Effector memory CD8-positive, alpha-beta T cell (primary cell): ENCODE measurements around the gene AVPR1B.

Experiments
- ATAC-seq: fragments of 150-1000 bp; cut with Tn5 transposase; replicated peaks from 2 replicates; pipeline ENCODE4 v1.10.0; 2021; ENCODE audit warnings: mild to moderate bottlenecking, moderate library complexity
- DNase-seq, 3 experiments: peaks; one replicate each; pipeline ENCODE4 v3.0.0; 2021
- H3K27ac Mint-ChIP-seq, 2 donors: one replicate each; pipeline ENCODE4 v1.8.0; 2022; ENCODE audit warnings: mild to moderate bottlenecking in 2 of 2, mixed read lengths in 2 of 2, moderate library complexity in 2 of 2
- H3K27me3 Mint-ChIP-seq, 2 donors: one replicate each; pipeline ENCODE4 v1.8.0; 2022; ENCODE audit warnings: mixed read lengths in 2 of 2
- H3K36me3 Mint-ChIP-seq: one replicate; pipeline ENCODE4 v1.8.0; 2022; ENCODE audit warnings: mild to moderate bottlenecking, moderate library complexity, mixed read lengths; ENCODE audit not compliant: insufficient read depth
- H3K4me1 Mint-ChIP-seq, 2 donors: one replicate each; pipeline ENCODE4 v1.8.0; 2022; ENCODE audit warnings: low read depth in 2 of 2, mixed read lengths in 2 of 2
- H3K4me3 Mint-ChIP-seq, 2 donors: one replicate each; pipeline ENCODE4 v1.8.0; 2022; ENCODE audit warnings: mild to moderate bottlenecking in 2 of 2, mixed read lengths in 2 of 2, moderate library complexity in 2 of 2
- H3K9me3 Mint-ChIP-seq, 2 donors: one replicate each; pipeline ENCODE4 v1.8.0; 2022; ENCODE audit warnings: mixed read lengths in 2 of 2

Gene AVPR1B

DNA sequence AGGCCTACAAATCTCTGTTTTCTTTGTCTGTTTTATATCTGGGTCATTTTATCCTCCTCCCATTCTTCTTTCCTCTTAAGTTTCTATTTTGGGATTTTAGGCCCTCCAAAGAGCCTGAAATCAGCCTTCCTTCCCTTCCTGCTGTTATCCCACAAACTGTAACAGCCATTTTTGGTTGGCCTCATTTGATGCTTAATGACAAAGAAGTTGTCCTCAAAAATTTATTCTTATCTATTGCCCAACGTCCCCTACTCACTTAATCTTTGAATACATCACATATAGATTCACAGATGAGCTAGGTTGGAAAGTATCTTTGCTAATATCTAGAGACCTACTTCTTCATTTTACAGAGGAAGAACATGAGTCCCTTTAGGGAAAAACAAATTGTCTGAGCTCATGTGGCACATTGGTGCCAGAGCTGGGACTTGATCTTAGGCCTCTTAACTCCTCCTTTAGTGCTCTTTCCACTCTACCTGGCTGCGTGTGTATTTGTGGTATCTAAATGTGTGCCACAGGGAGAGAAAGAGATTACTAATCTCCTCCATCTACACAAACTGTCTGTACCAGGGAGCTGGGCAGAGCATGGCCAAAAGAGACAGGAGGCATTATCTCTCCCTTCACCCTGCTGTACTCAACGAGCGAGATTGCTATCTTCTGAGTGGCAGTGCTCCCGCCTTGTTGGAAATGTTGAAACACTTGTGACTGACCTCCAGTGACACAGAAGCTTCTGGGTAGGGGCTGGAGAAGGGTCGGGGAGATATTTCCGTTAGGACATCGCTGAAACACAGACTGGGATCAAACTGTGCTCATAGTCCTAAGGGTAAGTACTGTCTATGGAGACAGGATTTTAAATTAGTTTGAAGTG lies 34.1 kb downstream of the AVPR1B start:
- no peak overlapping the region for H3K4me3 Mint-ChIP-seq
- H3K4me1 Mint-ChIP-seq, result peaks cover 8 to 18% of the 10 kb centered on the region in 2 donors
- no peaks in the 10 kb centered on the region for H3K9me3 Mint-ChIP-seq
- H3K36me3 Mint-ChIP-seq, result no peaks in the 10 kb centered on the region
- DNase-seq (no peak), ATAC-seq (no peak)
- H3K27ac Mint-ChIP-seq, result no peak overlapping the region
- peaks cover 0 to 9% of the 10 kb centered on the region in 2 donors for H3K27me3 Mint-ChIP-seq

DNA sequence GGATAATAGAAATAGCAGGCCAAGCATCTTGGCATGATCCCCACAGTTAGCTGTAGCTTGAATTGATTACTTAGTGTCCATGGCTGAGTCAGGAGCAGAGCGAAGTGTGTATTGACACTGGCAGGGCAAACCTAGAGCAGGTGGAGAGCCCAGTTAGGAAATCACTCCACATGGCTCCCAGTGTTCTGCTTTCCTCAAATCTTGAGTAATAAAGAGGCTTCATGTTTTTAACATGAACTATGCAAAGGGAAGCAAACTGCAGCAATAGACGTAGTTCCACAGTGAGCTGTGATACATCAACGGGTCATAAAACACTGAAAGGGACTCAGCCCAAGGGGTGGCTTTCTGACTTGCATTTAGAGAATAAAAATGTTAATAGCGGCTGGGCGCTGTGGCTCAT lies 35.3 kb downstream of the AVPR1B start:
- no peak overlapping the region for H3K4me3 Mint-ChIP-seq
- no peaks in the 10 kb centered on the region for H3K9me3 Mint-ChIP-seq
- ATAC-seq (no peak), DNase-seq (no peak)
- no peak overlapping the region for H3K27ac Mint-ChIP-seq
- H3K36me3 Mint-ChIP-seq, result no peaks in the 10 kb centered on the region
- H3K27me3 Mint-ChIP-seq, result peaks cover 6 to 18% of the 10 kb centered on the region in 2 donors
- H3K4me1 Mint-ChIP-seq, result peaks cover 8 to 18% of the 10 kb centered on the region in 2 donors

DNA sequence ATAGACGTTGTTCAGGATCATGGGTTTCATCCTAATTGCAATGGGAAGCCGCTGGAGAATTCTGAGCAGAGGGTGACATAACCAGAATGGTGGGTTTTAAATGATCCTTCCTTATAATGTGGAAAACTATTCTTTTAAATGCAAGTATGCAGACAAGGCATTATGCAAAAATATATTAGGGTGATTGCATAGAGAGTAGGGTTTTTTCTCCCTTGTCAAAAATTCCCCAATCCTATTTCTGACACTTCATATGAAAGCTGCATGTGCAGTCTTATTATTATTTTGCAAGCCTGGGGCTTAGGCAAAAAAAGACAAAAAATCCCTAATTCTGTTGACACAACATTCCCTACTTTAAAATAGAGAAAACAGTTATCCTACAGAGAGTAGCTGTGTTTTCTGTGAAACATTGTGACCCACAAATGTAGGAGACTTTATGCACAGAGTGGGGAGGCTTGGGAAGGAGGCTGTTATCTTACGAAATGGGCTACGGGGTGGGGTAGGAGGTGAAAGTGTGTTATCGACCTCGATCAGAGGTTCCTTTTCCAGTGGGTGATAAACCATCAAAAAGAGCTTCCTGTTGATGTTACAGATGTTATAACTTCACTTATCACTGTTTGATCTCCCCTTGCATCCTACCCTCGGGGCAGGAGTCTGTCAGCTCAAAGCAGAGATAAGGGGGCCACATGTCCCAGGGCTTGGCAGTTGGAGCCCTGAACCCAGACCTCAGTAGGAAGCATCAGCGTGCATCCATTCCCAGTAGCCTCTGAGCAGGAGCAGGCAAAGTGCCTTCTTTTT lies 37.0 kb downstream of the AVPR1B start:
- DNase-seq (no peak), ATAC-seq (peak; percentile 72)
- H3K4me3 Mint-ChIP-seq, result peak overlapping the region in 1 of 2 donors; percentile 36
- H3K27ac Mint-ChIP-seq, result peak overlapping the region in 1 of 2 donors; percentile 32
- peaks cover 8 to 18% of the 10 kb centered on the region in 2 donors for H3K4me1 Mint-ChIP-seq
- no peaks in the 10 kb centered on the region for H3K9me3 Mint-ChIP-seq
- H3K36me3 Mint-ChIP-seq, result no peaks in the 10 kb centered on the region
- peaks cover 14 to 29% of the 10 kb centered on the region in 2 donors for H3K27me3 Mint-ChIP-seq

DNA sequence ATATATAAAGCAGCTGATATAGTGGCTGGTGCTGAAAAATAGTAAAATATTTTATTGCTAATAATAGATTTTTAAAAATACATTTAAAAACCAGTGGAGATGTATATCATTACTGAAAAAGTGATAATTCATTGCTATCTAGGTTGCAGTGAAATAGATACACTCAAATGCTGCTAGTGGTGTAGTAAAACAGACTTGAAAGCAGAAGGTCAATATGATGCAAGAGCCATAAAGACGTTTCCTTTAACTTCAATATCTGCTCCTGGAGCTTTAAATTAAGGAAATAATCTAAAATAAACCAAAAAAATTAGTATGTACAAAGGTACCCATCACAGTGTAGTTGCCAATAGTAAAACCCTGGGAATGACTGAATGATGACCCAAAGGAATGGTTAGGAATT lies 38.1 kb downstream of the AVPR1B start:
- Mint-ChIP-seq H3K27me3 (peaks cover 14 to 36% of the 10 kb centered on the region in 2 donors), H3K9me3 (no peaks in the 10 kb centered on the region), H3K27ac (no peak overlapping the region), H3K4me3 (no peak overlapping the region), H3K4me1 (peaks cover 8 to 18% of the 10 kb centered on the region in 2 donors), H3K36me3 (no peaks in the 10 kb centered on the region)
- DNase-seq (no peak), ATAC-seq (no peak)

DNA sequence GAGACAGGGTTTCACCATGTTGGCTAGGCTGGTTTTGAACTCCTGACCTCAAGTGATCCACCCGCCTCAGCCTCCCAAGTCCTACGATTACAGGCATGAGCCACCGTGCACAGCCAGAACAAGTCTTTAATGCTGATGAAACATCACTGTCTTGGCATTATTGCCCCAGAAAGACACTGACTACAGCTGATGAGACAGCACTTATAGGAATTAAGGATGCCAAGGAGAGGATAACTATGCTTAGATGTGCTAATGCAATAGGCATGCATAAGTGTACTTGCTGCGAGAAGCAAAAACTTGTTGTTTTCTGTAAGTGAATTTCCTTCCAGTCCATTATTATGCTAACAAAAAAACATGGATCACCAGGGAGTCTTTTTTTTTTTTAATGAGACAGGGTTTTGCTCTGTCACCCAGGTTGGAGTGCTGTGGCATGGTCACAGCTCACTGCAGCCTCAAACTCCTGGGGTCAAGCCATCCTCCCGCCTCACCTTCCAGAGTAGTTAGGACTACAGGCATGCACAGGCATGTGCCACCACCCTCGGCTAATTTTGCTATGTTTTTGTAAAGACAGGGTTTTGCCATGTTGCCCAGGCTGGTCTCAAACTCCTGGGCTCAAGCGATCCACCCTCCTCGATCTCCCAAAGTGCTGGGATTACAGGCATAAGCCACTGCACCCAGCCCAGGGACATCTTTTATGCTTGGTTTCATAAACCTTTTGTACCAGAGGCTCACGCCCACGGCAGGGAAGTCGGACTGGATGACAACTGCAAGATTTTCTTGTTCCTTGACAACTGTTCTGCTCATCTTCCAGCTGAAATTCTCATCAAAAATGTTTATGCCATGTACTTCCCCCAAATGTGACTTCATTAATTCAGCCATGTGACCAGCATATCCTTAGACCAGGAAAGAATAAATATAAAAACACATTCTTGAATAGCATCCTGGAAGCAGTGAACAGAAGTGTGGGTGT lies 41.1 kb downstream of the AVPR1B start:
- Mint-ChIP-seq H3K36me3 (no peaks in the 10 kb centered on the region), H3K27me3 (peaks cover 22 to 36% of the 10 kb centered on the region in 2 donors), H3K9me3 (no peaks in the 10 kb centered on the region), H3K27ac (no peak overlapping the region), H3K4me1 (peaks cover 8 to 17% of the 10 kb centered on the region in 2 donors), H3K4me3 (no peak overlapping the region)
- no peak for DNase-seq
- no peak for ATAC-seq

DNA sequence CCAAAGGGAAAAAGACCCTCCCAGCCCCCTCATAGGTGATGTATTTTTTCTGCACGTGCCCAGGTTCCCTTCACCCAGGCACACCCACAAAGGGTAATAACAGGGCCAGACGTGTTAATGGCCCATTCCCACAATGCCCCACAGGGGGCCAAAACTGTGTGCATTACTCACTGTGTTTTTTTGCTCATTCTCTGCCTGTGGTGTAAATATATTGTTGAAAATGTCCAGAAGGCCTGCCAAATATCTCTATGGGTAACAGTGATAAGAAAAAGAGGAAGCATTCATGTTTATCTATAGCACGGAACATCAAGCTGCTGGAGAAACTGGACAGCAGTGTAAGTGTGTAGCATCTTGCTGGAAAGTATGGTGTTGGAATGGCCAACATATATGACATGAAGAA lies 42.3 kb downstream of the AVPR1B start:
- ATAC-seq (no peak), DNase-seq (no peak)
- peaks cover 0 to 4% of the 10 kb centered on the region in 2 donors for H3K4me1 Mint-ChIP-seq
- H3K27me3 Mint-ChIP-seq, result peaks cover 22 to 33% of the 10 kb centered on the region in 2 donors
- no peak overlapping the region for H3K4me3 Mint-ChIP-seq
- H3K9me3 Mint-ChIP-seq, result no peaks in the 10 kb centered on the region
- H3K27ac Mint-ChIP-seq, result no peak overlapping the region
- H3K36me3 Mint-ChIP-seq, result no peaks in the 10 kb centered on the region

DNA sequence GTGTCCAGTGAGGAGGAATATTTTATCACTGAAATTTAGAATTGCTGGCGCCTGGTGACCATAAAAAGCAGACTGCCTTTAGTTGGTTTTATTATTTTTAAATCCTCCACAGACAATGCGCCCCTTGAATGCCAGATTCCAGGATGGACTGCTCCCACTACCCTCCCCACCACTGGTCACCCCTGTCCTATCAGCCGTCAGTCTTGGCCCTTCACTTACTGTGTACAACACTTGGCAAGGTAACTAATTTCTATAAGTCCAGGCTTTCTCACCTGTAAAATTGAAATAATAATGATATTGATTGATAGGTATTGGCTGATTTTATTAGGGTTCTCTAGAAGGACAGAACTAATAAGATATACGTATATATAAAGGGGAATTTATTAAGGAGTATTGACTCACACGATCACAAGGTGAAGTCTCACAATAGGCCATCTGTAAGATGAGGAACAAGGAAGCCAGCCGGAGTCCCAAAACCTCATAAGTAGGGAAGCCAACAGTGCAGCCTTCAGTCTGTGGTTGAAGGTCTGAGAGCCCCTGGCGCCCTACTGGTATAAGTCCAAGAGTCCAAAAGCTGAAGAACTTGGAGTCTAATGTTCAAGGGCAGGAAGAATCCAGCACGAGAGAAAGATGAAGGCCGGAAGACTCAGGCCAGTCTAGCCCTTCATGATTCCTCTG lies 46.4 kb downstream of the AVPR1B start:
- Mint-ChIP-seq H3K9me3 (no peaks in the 10 kb centered on the region), H3K4me3 (no peak overlapping the region), H3K27ac (no peak overlapping the region), H3K27me3 (peaks cover 13 to 16% of the 10 kb centered on the region in 2 donors), H3K4me1 (peaks cover 0 to 3% of the 10 kb centered on the region in 2 donors), H3K36me3 (no peaks in the 10 kb centered on the region)
- DNase-seq (no peak), ATAC-seq (no peak)

DNA sequence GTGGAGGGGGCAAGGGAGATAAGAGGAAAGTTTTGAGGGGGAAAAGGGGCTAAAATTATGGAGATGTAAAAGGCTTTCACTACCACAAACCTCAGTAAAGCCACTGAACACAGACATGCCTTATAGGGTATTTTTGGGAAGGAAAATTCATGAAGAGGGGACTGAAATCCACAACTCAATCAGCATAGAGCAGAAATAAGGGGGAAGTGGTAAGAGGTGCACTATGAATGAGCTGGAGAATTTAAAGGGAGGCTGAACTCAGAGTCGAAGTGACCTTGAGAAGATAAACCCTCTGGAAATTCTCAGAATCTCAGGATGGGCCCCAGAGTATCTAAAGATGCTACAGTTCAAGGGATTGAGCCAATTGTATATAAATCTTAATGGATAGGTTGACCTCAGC lies 48.9 kb downstream of the AVPR1B start:
- DNase-seq (no peak), ATAC-seq (no peak)
- H3K4me3 Mint-ChIP-seq, result no peak overlapping the region
- H3K36me3 Mint-ChIP-seq, result no peaks in the 10 kb centered on the region
- peaks cover 0 to 3% of the 10 kb centered on the region in 2 donors for H3K4me1 Mint-ChIP-seq
- H3K9me3 Mint-ChIP-seq, result no peaks in the 10 kb centered on the region
- H3K27ac Mint-ChIP-seq, result no peak overlapping the region
- H3K27me3 Mint-ChIP-seq, result peaks cover 4 to 7% of the 10 kb centered on the region in 2 donors

DNA sequence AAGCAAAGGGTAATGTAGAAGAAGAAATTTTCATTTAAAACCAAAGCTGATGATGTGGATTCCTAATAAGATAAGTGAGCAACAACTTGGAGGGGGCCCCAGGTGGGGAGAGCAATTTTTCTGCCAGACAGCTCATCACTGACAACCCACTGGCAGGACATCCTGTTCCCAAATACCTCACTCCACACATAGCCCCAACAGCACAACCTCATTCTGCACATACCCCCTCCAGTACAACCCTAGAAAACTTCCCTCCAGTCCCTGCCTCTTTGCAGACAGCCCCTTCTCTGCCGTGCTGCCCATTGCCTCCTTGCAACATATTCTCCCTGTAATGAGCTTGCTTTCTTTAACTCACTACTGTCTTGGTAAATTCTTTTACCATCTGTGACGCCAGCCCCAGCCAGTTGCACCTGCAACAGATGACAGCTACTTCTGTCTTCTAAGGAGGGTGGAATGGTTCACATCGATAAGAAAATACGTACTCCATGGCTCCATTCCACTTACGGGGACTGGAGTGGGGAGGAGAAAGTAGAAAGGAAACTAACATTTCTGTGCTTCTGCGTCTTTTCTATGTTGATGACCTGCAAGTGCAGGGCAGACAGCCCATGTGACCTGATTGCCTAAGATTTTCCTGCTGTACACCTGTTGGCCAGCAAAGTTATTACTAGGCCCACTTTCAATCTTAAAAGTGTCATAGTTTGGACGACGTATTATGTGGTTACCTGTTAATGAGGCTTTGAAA lies 49.5 kb downstream of the AVPR1B start:
- Mint-ChIP-seq H3K27me3 (peaks cover 9 to 14% of the 10 kb centered on the region in 2 donors), H3K36me3 (no peaks in the 10 kb centered on the region), H3K4me3 (no peak overlapping the region), H3K4me1 (peaks cover 0 to 3% of the 10 kb centered on the region in 2 donors), H3K9me3 (no peaks in the 10 kb centered on the region), H3K27ac (no peak overlapping the region)
- no peak for DNase-seq
- no peak for ATAC-seq

DNA sequence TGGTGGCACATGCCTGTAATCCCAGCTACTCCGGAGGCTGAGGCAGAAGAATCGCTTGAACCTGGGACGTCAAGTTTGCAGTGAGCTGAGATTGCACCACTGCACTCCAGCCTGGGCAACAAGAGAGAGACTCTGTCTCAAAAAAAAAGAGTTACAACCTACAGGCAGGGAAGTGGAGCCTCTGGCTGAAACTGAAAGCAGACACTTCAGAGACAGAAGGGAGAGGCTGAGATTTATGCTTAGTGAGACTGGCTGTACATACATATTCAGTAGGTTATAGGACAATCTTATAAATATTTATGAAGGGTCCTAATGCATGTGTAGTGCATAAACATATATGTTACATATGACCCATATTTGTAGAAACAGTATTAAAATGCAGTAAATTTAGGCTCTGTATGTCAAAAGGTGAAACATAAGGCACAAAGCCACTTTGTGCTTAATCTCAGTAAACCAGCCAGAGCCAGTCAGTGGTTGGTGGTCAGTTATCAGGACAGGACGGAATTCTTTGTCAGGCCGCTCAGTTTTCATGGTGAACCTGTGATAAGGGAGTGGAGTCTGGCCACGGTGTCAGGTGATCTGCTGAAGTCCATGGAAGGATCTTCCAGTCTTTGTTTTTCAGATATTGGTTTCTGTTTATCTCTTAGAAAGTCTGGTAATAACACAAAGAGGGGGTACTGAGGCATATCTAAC lies 50.6 kb downstream of the AVPR1B start:
- Mint-ChIP-seq H3K27ac (no peak overlapping the region), H3K9me3 (no peaks in the 10 kb centered on the region), H3K27me3 (peaks cover 9 to 18% of the 10 kb centered on the region in 2 donors), H3K4me3 (no peak overlapping the region), H3K36me3 (peaks cover 4% of the 10 kb centered on the region), H3K4me1 (peaks cover 0 to 3% of the 10 kb centered on the region in 2 donors)
- DNase-seq (no peak), ATAC-seq (peak; percentile 46)

DNA sequence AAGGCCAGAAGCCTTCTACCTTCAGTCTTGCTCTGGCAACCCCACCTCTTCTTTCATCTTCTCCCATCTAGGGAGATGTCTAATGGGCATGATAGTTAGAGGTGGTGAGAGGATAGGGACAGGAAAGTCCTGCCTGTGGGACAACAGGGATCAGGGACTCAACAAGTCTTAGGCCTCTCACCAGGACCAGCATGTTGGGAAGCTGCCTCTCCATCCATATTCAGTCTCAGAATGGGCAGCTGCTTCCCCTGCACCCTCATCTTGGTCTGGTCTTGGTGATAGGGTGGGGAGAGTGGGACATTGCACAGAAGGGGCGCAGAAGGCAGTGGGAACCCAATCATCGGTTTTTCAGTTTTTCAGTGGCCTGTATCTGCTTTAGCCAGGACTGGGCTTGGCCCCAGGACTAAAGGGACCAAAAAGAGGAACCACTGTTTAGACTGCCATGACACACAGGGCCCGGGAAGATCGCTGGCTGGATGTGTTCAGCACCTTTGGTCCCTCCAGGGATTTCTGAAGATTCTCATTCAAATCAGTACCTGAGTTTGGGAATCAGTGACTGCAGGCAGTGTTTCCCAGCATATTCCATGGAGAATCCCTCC lies 51.5 kb downstream of the AVPR1B start:
- H3K36me3 Mint-ChIP-seq, result peaks cover 4% of the 10 kb centered on the region
- no peak for DNase-seq
- no peak overlapping the region for H3K4me3 Mint-ChIP-seq

More for the DNA sequence above, 51.5 kb downstream of the AVPR1B start:
- Mint-ChIP-seq H3K4me1 (peaks cover 0 to 3% of the 10 kb centered on the region in 2 donors), H3K9me3 (no peaks in the 10 kb centered on the region), H3K27ac (no peak overlapping the region), H3K27me3 (peaks cover 13 to 18% of the 10 kb centered on the region in 2 donors)
- ATAC-seq, result no peak
